GM12892 (cell line): ENCODE measurements around the gene FBXO38.

Experiments used
- POLR2A ChIP-seq: IDR thresholded peaks from 2 replicates; pipeline ENCODE4 v1.6.1; 2011; ENCODE audit warnings: low read depth, low read length, control low read depth
- POLR2AphosphoS5 ChIP-seq: IDR thresholded peaks from 2 replicates; pipeline ENCODE4 v1.6.1; 2011; ENCODE audit warnings: low read depth, low read length, control low read depth

DNA sequence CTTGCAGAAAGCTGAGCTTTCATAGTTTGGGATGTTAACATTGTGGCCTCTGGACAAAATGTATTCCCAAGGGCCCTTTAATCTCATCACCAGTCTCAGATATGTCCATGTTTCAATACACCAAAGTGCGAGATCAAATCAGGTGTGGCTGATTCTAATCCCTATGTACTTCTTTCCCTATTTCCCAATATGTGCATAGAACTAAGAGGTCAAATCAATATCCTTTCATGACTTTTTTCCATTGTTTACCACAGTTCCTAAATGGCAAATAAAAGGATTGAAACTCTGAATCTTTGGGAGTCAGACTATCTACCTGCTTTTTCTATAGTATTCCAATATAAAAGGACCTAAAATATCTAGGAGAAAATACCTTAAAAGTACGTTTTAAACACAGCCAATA, 105.0 kb downstream of the FBXO38 start:
- TF ChIP-seq POLR2AphosphoS5 = no peak
- TF ChIP-seq POLR2A = no peak
